Activated T-helper 2 cell treated with anti-CD3 and anti-CD28 coated beads, Interferon-gamma antibody, Interleukin-2, Interleukin-4, amounts not matched to agents 10 μg/mL and 5 μg/mL and 100 μg/mL, durations not matched to agents 14 hours and 24 hours and 36 hours (primary cell): ENCODE data around the gene SLAIN2. TPM values are rescaled to one million over a fixed set of nuclear protein-coding genes. Genes with fewer than 3 reads are reported as not detected.
"Not testable (repeated sequence)": the region's sequence is repeated elsewhere in the genome, so short reads cannot be mapped to it uniquely, and the experiment has no call there.

Experiments used
- DNase-seq: peaks from one replicate; pipeline ENCODE4 v3.0.0; 2021; ENCODE audit warnings: low spot score
- H3K27ac Mint-ChIP-seq: one replicate; pipeline ENCODE4 v1.8.0; 2021; ENCODE audit warnings: mixed read lengths
- H3K27me3 Mint-ChIP-seq: one replicate; pipeline ENCODE4 v1.8.0; 2021; ENCODE audit warnings: low read depth, mixed read lengths
- H3K36me3 Mint-ChIP-seq: one replicate; pipeline ENCODE4 v1.8.0; 2021; ENCODE audit warnings: low read depth, mixed read lengths
- H3K4me1 Mint-ChIP-seq: one replicate; pipeline ENCODE4 v1.8.0; 2021; ENCODE audit warnings: low read depth, mixed read lengths
- H3K4me3 Mint-ChIP-seq: one replicate; pipeline ENCODE4 v1.8.0; 2021; ENCODE audit warnings: low read depth, mild to moderate bottlenecking, moderate library complexity, mixed read lengths
- H3K9me3 Mint-ChIP-seq: one replicate; pipeline ENCODE4 v1.8.0; 2021; ENCODE audit warnings: mixed read lengths
- intact Hi-C: fragments of 100-400 bp; cut with micrococcal nuclease; formaldehyde crosslinking; loops from one replicate; pipeline ENCODE4 v1.15.1; 2023
- total RNA-seq: library from RNA; stranded (reverse); gene quantifications from 2 replicates; pipeline ENCODE4 v1.2.3, GENCODE V29; 2022

SLAIN2 gene
- total RNA-seq, result 60.4 and 67.1 TPM in 2 replicates

GRCh38 chr4:48340965-48341775, at the start of gene SLAIN2:
TSS of gene SLAIN2 (plus strand) at chr4:48341529. CDS start at chr4:48341740, 211 bp downstream.
- intact Hi-C loops, result loop anchor here (1.0 to 10.0 kb wide), 8 partner anchors 25 to 506 kb away; partner anchors contain the start of genes CORIN, FRYL, NFXL1 and OCIAD1
- H3K27me3 Mint-ChIP-seq, result no peaks in the 10 kb centered on the region
- peak; percentile 98 for DNase-seq
- peaks cover 4% of the 10 kb centered on the region for H3K36me3 Mint-ChIP-seq
- peak within 1 kb of the TSS; percentile 98 for H3K4me3 Mint-ChIP-seq
- peak within 1 kb of the TSS; percentile 97 for H3K27ac Mint-ChIP-seq
- H3K9me3 Mint-ChIP-seq, result no peaks in the 10 kb centered on the region
- H3K4me1 Mint-ChIP-seq, result peaks cover 61% of the 10 kb centered on the region

- H3K36me3 Mint-ChIP-seq, H3K27ac Mint-ChIP-seq, H3K9me3 Mint-ChIP-seq, DNase-seq, H3K27me3 Mint-ChIP-seq, H3K4me3 Mint-ChIP-seq, H3K4me1 Mint-ChIP-seq, intact Hi-C loops: not testable (repeated sequence)
Observed at GRCh38 chr4:48292218-48292790, 49.0 kb upstream of the SLAIN2 start.

DNA sequence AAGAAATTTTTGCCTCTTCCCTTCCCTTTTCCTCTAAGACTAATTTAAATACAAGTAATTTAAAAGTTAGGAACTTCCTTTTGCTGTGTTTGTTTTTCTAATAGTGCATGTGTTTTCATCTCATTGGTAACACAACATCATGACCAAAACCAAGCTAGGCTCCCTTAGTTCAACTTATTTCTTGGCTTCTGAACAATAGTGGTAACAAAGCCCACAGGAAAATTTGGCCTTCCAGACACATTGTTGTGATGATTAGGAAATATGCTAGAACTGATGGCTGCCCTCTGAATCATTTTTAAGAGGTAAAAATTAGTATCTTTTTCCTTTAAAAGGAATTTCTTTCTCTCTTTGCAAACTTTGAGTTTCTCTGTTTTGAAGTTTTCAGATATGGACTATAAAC, 46.2 kb upstream of the SLAIN2 start:
- H3K36me3 Mint-ChIP-seq, result no peaks in the 10 kb centered on the region
- H3K27ac Mint-ChIP-seq, result no peak overlapping the region
- H3K4me1 Mint-ChIP-seq, result peaks cover 3% of the 10 kb centered on the region
- peaks cover 5% of the 10 kb centered on the region for H3K27me3 Mint-ChIP-seq
- H3K4me3 Mint-ChIP-seq, result no peak overlapping the region
- no peaks in the 10 kb centered on the region for H3K9me3 Mint-ChIP-seq
- intact Hi-C loops, result no loop called here
- no peak for DNase-seq

DNA sequence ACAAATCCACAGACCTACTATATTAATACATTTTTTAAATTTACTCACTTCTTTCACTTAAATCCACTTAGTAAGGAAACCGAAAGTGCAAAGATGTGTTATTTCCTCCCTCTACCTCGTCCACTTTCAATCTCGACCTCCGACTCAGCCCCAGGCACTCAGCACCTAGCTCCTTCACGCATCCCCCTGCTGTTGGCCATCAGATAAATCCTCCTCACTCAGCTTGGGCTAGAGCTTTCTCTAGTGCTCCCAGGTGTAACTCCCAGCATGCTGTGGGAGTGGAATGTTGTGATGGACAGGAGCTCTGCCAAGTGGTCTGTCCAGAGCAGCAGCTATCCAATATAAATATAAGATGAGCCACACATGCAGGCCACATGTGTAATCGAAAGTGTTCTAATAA, 45.0 kb upstream of the SLAIN2 start:
- DNase-seq, result no peak
- no peaks in the 10 kb centered on the region for H3K36me3 Mint-ChIP-seq
- no peaks in the 10 kb centered on the region for H3K9me3 Mint-ChIP-seq
- H3K27ac Mint-ChIP-seq, result no peak overlapping the region
- H3K27me3 Mint-ChIP-seq, result peaks cover 7% of the 10 kb centered on the region
- no peak overlapping the region for H3K4me3 Mint-ChIP-seq
- intact Hi-C loops, result no loop called here
- H3K4me1 Mint-ChIP-seq, result peaks cover 3% of the 10 kb centered on the region

- DNase-seq, result no peak
- H3K27ac Mint-ChIP-seq, result no peak overlapping the region
- intact Hi-C loops, result no loop called here
- H3K9me3 Mint-ChIP-seq, result no peaks in the 10 kb centered on the region
- no peak overlapping the region for H3K4me3 Mint-ChIP-seq
- H3K27me3 Mint-ChIP-seq, result peaks cover 11% of the 10 kb centered on the region
- H3K36me3 Mint-ChIP-seq, result no peaks in the 10 kb centered on the region
- peaks cover 3% of the 10 kb centered on the region for H3K4me1 Mint-ChIP-seq
Observed at GRCh38 chr4:48297256-48297846, 44.0 kb upstream of the SLAIN2 start.

DNA sequence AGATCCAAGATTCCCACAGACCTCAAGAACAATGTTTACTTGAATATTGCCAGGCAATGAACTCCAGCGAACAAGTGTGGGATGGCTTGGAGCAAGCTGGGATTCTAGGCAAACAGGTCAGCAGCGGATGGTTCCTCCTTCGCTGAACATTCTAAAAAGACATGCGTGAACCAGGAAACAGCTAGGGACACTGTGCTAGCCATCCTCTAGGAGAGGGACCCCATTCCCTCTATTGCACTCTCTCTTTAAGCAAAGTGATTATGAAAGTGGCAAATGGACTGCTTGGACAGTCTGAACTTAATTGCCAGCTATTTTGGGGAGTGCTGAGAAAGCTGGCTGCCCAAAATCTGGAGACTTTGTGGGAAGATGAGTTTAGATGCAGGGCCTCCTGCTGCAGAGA, 41.8 kb upstream of the SLAIN2 start:
- intact Hi-C loops, result no loop called here
- Mint-ChIP-seq H3K4me1 (peaks cover 3% of the 10 kb centered on the region), H3K27me3 (peaks cover 11% of the 10 kb centered on the region), H3K27ac (no peak overlapping the region), H3K9me3 (no peaks in the 10 kb centered on the region), H3K4me3 (no peak overlapping the region), H3K36me3 (no peaks in the 10 kb centered on the region)
- DNase-seq, result no peak

- intact Hi-C loops, result no loop called here
- no peak overlapping the region for H3K4me3 Mint-ChIP-seq
- H3K4me1 Mint-ChIP-seq, result peaks cover 3% of the 10 kb centered on the region
- DNase-seq, result no peak
- peaks cover 13% of the 10 kb centered on the region for H3K27me3 Mint-ChIP-seq
- no peaks in the 10 kb centered on the region for H3K36me3 Mint-ChIP-seq
- no peak overlapping the region for H3K27ac Mint-ChIP-seq
- H3K9me3 Mint-ChIP-seq, result no peaks in the 10 kb centered on the region
Observed at GRCh38 chr4:48300004-48300403, 41.3 kb upstream of the SLAIN2 start.

GRCh38 chr4:48305508-48305907, 35.8 kb upstream of the SLAIN2 start:
- H3K36me3 Mint-ChIP-seq, result no peaks in the 10 kb centered on the region
- intact Hi-C loops, result no loop called here
- no peaks in the 10 kb centered on the region for H3K4me1 Mint-ChIP-seq
- no peak for DNase-seq
- peaks cover 20% of the 10 kb centered on the region for H3K27me3 Mint-ChIP-seq
- no peak overlapping the region for H3K27ac Mint-ChIP-seq
- H3K4me3 Mint-ChIP-seq, result no peak overlapping the region
- H3K9me3 Mint-ChIP-seq, result no peaks in the 10 kb centered on the region

GRCh38 chr4:48307528-48307927, 33.8 kb upstream of the SLAIN2 start:
- H3K9me3 Mint-ChIP-seq, result no peaks in the 10 kb centered on the region
- H3K4me3 Mint-ChIP-seq, result no peak overlapping the region
- intact Hi-C loops, result no loop called here

GRCh38 chr4:48308901-48309300, 32.4 kb upstream of the SLAIN2 start:
- H3K4me3 Mint-ChIP-seq, result no peak overlapping the region
- no peaks in the 10 kb centered on the region for H3K36me3 Mint-ChIP-seq
- no peak for DNase-seq
- no peaks in the 10 kb centered on the region for H3K9me3 Mint-ChIP-seq
- no peak overlapping the region for H3K27ac Mint-ChIP-seq
- H3K27me3 Mint-ChIP-seq, result peaks cover 14% of the 10 kb centered on the region
- intact Hi-C loops, result no loop called here
- H3K4me1 Mint-ChIP-seq, result no peaks in the 10 kb centered on the region

More at GRCh38 chr4:48307528-48307927, 33.8 kb upstream of the SLAIN2 start:
- Mint-ChIP-seq H3K36me3 (no peaks in the 10 kb centered on the region), H3K27me3 (peaks cover 14% of the 10 kb centered on the region), H3K27ac (no peak overlapping the region), H3K4me1 (no peaks in the 10 kb centered on the region)
- DNase-seq, result no peak

DNA sequence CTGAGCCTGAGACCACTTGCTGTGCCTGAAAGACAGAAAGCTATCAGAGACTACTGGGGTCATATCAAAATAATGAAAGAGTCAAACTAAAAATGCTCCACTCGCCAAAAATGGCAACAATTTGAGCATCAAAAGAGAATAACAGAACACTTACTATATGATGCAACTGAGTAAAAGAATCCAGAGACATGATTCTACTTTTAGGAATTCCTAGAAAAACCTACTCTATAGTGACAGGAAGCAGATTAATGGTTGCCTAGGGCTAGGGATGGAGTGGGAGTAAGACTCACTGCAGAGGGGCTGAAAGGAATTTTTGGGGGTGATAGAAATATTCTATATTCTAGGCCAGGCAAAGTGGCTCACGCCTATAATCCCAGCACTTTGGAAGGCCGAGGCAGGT, 29.4 kb upstream of the SLAIN2 start:
- H3K9me3 Mint-ChIP-seq, result no peaks in the 10 kb centered on the region
- H3K27ac Mint-ChIP-seq, result no peak overlapping the region
- no peak for DNase-seq
- intact Hi-C loops, result no loop called here
- H3K36me3 Mint-ChIP-seq, result no peaks in the 10 kb centered on the region
- H3K4me1 Mint-ChIP-seq, result peaks cover 4% of the 10 kb centered on the region
- peaks cover 11% of the 10 kb centered on the region for H3K27me3 Mint-ChIP-seq
- no peak overlapping the region for H3K4me3 Mint-ChIP-seq

GRCh38 chr4:48314746-48315145, 26.6 kb upstream of the SLAIN2 start:
- intact Hi-C loops, result loop anchor here (2.0 kb wide), 1 partner anchor 44 kb away; no protein-coding TSS in a partner anchor
- H3K27ac Mint-ChIP-seq, H3K9me3 Mint-ChIP-seq, H3K4me1 Mint-ChIP-seq, H3K27me3 Mint-ChIP-seq, DNase-seq, H3K4me3 Mint-ChIP-seq, H3K36me3 Mint-ChIP-seq: not testable (repeated sequence)
